ENCODE results near the gene TLR5. TPM values are rescaled to one million over a fixed set of nuclear protein-coding genes. Genes with fewer than 3 reads are reported as not detected.

The TLR5 gene
- total RNA-seq, 1 donor, result 0.36 TPM

DNA sequence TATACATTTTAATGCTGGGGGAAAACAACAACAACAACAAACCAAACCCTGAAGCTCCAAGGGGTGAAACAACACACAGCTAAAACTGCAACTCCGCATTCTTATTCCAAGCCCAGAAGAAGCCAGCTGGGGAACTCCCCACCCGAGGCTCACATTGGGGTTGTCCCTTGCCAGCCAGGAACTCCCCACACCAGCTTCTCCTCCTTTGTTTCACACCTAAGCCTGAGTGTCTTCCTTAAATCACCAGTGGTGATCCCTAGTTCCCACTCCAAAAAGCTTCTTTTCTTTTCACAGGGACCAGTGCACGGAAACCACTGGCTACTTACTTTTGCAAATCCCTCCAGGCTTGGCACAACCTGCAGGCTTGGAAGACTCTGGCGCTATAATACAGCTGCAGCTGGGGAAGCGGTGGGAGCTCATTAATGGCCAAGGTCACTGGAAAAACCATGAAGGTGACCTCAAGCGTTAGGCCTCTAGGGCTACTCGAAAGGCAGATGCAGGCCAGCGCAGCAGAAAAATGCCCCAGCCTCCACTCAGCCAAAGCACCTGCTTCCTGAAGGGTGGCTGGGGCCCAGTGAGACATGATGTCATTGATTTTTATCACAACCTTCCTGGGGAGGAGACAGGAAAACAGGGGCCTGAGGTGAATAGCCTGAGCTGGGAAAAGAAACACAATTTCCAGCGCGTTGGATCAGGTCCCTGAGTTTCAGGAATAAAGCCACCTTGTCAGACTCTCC lies 40.1 kb downstream of the TLR5 start:
- no peak overlapping the region for H3K4me3 ChIP-seq (ENCODE audit: low read depth, low read length)
- TF ChIP-seq, protein P1, sequence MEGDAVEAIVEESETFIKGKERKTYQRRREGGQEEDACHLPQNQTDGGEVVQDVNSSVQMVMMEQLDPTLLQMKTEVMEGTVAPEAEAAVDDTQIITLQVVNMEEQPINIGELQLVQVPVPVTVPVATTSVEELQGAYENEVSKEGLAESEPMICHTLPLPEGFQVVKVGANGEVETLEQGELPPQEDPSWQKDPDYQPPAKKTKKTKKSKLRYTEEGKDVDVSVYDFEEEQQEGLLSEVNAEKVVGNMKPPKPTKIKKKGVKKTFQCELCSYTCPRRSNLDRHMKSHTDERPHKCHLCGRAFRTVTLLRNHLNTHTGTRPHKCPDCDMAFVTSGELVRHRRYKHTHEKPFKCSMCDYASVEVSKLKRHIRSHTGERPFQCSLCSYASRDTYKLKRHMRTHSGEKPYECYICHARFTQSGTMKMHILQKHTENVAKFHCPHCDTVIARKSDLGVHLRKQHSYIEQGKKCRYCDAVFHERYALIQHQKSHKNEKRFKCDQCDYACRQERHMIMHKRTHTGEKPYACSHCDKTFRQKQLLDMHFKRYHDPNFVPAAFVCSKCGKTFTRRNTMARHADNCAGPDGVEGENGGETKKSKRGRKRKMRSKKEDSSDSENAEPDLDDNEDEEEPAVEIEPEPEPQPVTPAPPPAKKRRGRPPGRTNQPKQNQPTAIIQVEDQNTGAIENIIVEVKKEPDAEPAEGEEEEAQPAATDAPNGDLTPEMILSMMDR (IDR thresholded peaks at IDR 0.05; ENCODE audit: insufficient read depth, low read length), result no peak
- DNase-seq (ENCODE audit: low read depth), result no peak

DNA sequence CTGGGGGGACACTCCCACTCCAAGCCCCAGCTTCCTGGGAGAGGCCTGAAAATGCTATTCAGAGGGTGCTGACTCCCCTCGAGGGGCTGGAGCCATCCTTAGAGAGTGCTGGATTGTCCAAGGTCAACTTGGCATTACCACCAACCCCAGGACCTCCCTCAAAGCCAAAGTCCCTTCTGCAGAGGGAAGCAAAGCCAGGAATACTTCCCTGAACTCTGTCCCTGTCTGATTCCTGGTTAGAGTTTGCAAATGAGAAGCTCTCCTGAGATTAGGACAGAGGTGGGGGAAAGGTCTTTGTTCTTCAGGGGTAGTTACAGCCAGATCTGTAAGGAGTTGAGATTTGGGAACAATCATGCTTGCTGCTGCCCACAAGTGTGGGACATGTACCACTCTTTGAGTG lies 45.3 kb downstream of the TLR5 start:
- DNase-seq (ENCODE audit: low read depth), result no peak
- H3K4me3 ChIP-seq (ENCODE audit: low read depth, low read length), result no peak overlapping the region
- TF ChIP-seq, protein P1 (IDR thresholded peaks at IDR 0.05; ENCODE audit: insufficient read depth, low read length), result no peak

DNA sequence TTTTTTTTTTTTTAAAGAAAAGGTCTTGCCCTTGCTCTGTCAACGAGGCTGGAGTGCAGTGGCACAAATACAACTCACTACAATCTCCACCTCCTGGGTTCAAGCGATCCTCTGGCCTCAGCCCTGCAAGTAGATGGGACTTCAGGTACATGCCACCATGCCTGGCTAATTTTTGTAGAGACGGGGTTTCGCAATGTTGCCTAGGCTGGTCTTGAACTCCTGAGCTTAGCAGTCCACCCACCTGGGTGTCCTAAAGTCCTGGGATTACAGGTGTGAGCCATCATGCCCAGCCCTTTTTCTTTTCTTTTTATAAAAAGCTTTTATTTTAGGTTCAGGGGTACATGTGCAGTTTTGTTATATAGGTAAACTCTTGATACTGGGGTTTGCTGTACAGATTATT lies 47.2 kb downstream of the TLR5 start:
- TF ChIP-seq, protein P1 (IDR thresholded peaks at IDR 0.05; ENCODE audit: insufficient read depth, low read length), result no peak
- no peak for DNase-seq (ENCODE audit: low read depth)
- H3K4me3 ChIP-seq (ENCODE audit: low read depth, low read length), result no peak overlapping the region

DNA sequence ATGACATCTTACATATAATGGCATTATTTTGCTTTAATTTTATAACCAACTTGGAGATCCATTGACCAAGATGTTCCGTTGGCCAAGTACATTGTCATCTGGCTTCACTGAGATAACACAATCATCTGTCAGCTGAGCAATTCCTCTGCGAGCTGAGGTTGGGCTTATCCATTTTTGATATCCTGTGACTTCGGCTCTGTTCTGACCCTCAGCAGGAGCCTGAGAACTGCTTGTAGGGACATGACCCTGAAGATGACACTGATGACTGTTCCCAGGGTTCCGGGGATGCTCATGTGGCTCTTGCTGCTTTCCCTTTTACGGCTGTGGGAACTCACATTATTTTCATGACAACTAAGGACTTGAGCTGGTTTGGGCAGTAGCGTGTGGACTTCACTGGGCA lies 51.2 kb downstream of the TLR5 start:
- no peak for DNase-seq (ENCODE audit: low read depth)
- no peak overlapping the region for H3K4me3 ChIP-seq (ENCODE audit: low read depth, low read length)
- TF ChIP-seq, protein P1 (IDR thresholded peaks at IDR 0.05; ENCODE audit: insufficient read depth, low read length), result no peak

DNA sequence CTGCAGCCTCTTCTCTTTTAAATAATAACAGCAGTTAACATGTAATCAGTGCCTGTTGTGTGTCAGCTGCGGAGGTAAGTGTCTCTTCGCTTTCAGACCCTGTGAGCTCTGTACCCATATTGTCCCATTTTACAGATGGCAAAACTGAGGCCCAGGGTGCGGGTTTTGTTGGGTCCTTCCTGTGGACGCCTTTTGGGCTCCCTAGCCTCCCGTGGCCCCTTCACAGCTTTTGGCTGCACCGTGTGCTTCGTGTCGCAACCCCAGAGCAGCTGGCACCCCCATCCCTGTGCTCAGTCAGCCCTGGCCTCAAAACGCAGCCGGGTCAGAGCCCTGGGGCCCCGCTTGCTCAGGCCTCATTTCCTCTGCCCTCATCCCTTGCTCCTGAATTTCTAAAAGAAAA lies 53.8 kb downstream of the TLR5 start:
- no peak overlapping the region for H3K4me3 ChIP-seq (ENCODE audit: low read depth, low read length)
- TF ChIP-seq, protein P1 (IDR thresholded peaks at IDR 0.05; ENCODE audit: insufficient read depth, low read length), result no peak
- no peak for DNase-seq (ENCODE audit: low read depth)

DNA sequence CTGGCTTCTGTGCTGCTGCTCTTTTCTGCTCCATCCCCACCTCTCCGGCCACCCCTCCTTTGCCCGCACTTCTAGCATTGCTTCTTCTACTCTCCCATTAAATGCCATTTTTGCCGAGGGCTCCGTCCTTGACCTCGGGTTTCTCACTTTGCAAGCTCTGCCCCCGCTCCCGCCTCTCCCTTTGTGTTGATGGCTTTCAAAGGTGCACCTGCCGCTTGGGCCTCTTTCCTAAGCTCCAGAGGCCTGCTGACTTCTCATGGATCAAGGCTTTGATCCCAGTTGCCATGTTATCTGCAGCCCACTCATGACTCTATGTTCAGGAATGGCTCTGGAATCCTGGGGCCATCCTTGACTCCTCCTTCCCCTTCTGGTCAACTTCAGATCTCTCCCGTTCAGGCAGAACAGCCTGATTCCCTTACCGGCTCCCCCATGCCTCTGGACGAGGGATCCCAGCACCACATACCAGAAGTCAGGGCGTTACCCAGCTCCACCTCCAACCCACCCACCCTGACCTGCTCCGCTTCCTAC lies 54.3 kb downstream of the TLR5 start:
- peak; percentile 12 for DNase-seq (ENCODE audit: low read depth)
- H3K4me3 ChIP-seq (ENCODE audit: low read depth, low read length), result no peak overlapping the region
- TF ChIP-seq, protein P1 (IDR thresholded peaks at IDR 0.05; ENCODE audit: insufficient read depth, low read length), result no peak
